Activated T-helper 1 cell treated with anti-CD3 and anti-CD28 coated beads, Interleukin-12 subunit alpha, Interleukin-12 subunit beta, Interleukin-2, Interleukin-4 antibody, amounts not matched to agents 30 ng/mL and 10 ng/mL and 1 ng/mL, durations not matched to agents 14 hours and 24 hours and 36 hours (primary cell): ENCODE measurements around the gene GUCY2D. TPM values are rescaled to one million over a fixed set of nuclear protein-coding genes. Genes with fewer than 3 reads are reported as not detected.
A peak's percentile ranks its signal among the peaks of the same experiment; 100 is the strongest.

Experiments
- DNase-seq: peaks from one replicate; pipeline ENCODE4 v3.0.0; 2021; ENCODE audit warnings: low spot score
- H3K27ac Mint-ChIP-seq: one replicate; pipeline ENCODE4 v1.8.0; 2021; ENCODE audit warnings: mild to moderate bottlenecking, mixed read lengths
- H3K27me3 Mint-ChIP-seq: one replicate; pipeline ENCODE4 v1.8.0; 2022; ENCODE audit warnings: mild to moderate bottlenecking, moderate library complexity, mixed read lengths; ENCODE audit not compliant: insufficient read depth
- H3K36me3 Mint-ChIP-seq: one replicate; pipeline ENCODE4 v1.8.0; 2021; ENCODE audit warnings: low read depth, mixed read lengths
- H3K4me1 Mint-ChIP-seq: one replicate; pipeline ENCODE4 v1.8.0; 2021; ENCODE audit warnings: low read depth, mixed read lengths
- H3K4me3 Mint-ChIP-seq: one replicate; pipeline ENCODE4 v1.8.0; 2021; ENCODE audit warnings: mild to moderate bottlenecking, moderate library complexity, mixed read lengths
- H3K9me3 Mint-ChIP-seq: one replicate; pipeline ENCODE4 v1.8.0; 2021; ENCODE audit warnings: mixed read lengths
- intact Hi-C: fragments of 100-400 bp; cut with micrococcal nuclease; formaldehyde crosslinking; loops from one replicate; pipeline ENCODE4 v1.15.1; 2024
- total RNA-seq: library from RNA; stranded (reverse); gene quantifications from 2 replicates; pipeline ENCODE4 v1.2.3, GENCODE V29; 2022

The GUCY2D gene
- total RNA-seq, 1 donor from 2014 or later = not detected

DNA sequence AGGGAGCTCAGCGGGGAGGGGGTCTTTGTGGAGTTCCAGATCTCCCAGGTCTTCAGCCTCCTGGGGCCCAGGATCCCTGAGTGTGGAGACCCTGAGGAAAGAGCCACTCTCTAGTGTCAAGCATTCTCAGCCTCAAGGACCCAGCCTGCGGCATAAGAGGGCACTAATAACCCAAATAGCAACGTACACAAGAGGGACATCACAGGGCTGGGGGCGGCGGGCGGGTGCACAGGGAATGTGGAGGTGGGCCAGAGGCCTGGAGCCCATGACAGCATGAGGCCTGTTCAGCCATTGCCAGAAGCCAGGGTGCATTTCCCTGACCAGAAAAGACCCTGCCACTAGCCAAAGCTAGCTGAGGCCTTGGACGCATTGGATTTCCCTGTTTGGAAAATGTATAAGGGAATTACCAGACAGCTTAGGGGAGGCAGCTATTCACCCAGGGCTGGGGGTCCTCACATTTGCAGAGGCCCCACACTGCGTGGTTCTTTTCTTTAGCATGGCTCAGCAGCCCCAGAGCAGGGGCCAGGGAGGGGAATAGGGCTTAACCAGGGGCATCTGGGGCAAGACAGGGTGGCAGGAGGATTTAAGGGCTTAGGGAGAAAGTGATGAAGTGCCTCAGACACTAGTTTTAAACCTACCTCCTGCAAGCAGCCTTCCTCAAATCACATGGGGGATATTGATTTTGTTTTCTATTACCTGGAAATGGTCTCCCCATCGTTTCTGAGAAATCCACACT is 22.9 kb downstream of the GUCY2D start:
- no peak overlapping the region for H3K4me3 Mint-ChIP-seq
- DNase-seq = no peak

DNA sequence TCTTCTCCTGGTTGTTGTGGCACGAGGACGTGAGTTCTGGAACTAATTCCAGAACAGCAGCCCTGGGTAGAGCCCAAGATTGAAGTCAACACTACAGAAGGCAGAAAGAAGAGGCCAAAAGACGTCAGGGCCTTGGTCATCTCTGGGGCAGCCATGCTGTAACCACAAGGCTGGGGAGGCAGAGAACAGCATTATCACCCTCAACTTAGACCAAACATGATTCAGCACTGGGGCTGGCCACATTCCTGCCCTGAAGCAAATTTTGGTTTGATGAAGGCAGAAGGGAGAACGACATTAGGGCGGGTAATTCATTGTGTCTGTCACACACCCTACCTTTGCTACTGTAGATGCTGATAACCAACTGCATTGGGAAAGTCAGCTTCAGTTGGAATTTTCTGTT is 26.7 kb downstream of the GUCY2D start:
- Mint-ChIP-seq H3K4me1 (no peaks in the 10 kb centered on the region), H3K4me3 (no peak overlapping the region), H3K27ac (no peak overlapping the region), H3K36me3 (no peaks in the 10 kb centered on the region), H3K27me3 (peaks cover 27% of the 10 kb centered on the region), H3K9me3 (no peaks in the 10 kb centered on the region)
- no peak for DNase-seq
- intact Hi-C loops = no loop called here

More for the DNA sequence above, 22.9 kb downstream of the GUCY2D start:
- Mint-ChIP-seq H3K27ac (no peak overlapping the region), H3K36me3 (no peaks in the 10 kb centered on the region), H3K27me3 (peaks cover 14% of the 10 kb centered on the region), H3K9me3 (no peaks in the 10 kb centered on the region), H3K4me1 (no peaks in the 10 kb centered on the region)
- intact Hi-C loops = no loop called here

DNA sequence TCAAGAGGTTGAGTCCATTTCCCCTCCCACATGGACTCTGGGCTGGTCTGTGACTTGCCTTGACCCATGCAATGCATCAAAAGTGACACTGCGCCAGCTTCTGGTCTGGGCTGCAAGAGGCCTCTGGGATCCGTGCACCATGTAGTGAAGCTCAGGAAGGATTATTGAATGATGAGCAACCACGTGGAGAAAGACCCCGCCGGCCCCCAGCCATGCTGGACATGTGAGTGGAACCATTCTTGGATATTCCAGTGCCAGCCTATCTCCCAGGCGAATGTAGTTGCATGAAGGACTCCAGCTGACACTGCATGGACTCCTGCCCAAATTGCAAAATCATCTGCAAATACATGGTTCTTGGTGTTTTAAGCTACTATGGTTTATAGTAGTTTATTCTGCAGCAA is 28.8 kb downstream of the GUCY2D start:
- Mint-ChIP-seq H3K9me3 (no peaks in the 10 kb centered on the region), H3K27me3 (peaks cover 38% of the 10 kb centered on the region), H3K36me3 (no peaks in the 10 kb centered on the region), H3K27ac (no peak overlapping the region), H3K4me3 (no peak overlapping the region), H3K4me1 (no peaks in the 10 kb centered on the region)
- no peak for DNase-seq
- intact Hi-C loops = no loop called here

DNA sequence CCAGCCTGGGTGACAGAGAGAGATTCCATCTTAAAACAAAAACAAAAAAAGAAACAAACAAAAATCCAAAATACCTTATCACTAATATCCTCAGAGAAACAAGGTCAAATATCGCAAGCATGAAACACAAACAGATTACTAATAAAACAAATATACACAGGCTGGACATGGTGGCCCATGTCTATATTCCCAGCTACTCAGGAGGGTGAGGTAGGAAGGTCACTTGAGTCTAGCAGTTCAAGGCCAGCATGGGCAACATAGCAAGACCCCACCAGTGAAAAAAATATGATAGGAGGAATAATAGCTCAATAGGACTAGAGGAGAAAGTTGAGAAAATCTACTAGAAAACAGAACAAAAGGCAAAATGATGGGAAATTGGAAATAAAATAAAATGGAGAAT is 29.5 kb downstream of the GUCY2D start:
- intact Hi-C loops = no loop called here
- Mint-ChIP-seq H3K27me3 (peaks cover 37% of the 10 kb centered on the region), H3K36me3 (no peaks in the 10 kb centered on the region), H3K4me3 (no peak overlapping the region), H3K4me1 (no peaks in the 10 kb centered on the region), H3K9me3 (no peaks in the 10 kb centered on the region), H3K27ac (no peak overlapping the region)
- no peak for DNase-seq

DNA sequence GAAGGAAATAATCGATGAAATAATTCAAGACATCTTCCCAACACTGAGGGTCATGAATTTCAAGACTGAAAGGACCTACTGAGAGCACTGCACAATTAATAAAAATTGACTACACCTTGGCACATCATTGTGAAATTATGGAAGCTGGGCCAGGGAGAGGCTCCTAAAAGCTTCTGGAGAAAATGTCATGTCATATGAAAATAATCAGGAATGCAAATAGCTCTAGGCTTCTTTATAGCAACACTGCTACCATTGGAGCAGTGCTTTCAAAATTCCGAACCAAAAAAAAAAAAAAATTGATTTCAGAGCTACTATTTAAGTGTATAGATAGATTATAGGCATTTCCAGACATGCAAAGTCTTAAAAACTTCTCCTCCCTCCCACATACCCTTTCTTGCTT is 30.0 kb downstream of the GUCY2D start:
- intact Hi-C loops = no loop called here
- no peaks in the 10 kb centered on the region for H3K36me3 Mint-ChIP-seq
- H3K27me3 Mint-ChIP-seq = peaks cover 35% of the 10 kb centered on the region
- H3K9me3 Mint-ChIP-seq = no peaks in the 10 kb centered on the region
- no peak overlapping the region for H3K4me3 Mint-ChIP-seq
- H3K4me1 Mint-ChIP-seq = no peaks in the 10 kb centered on the region
- no peak overlapping the region for H3K27ac Mint-ChIP-seq
- no peak for DNase-seq

DNA sequence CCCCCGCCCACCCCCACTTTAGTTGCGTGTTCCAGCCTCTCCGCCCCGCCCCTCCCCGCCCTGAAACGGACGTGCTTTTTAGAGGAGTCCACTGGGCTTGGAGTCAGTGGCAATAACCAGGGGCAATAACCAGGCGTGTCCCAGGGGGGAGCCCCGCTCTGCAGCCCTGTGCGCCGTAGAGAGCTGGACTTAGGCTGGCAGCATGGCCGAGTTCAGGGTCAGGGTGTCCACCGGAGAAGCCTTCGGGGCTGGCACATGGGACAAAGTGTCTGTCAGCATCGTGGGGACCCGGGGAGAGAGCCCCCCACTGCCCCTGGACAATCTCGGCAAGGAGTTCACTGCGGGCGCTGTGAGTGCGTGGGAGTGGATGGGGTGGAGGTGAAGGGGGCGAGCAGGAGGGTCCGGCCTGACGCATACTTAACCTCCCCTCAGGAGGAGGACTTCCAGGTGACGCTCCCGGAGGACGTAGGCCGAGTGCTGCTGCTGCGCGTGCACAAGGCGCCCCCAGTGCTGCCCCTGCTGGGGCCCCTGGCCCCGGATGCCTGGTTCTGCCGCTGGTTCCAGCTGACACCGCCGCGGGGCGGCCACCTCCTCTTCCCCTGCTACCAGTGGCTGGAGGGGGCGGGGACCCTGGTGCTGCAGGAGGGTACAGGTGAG is 36.7 kb downstream of the GUCY2D start, which contains the start of gene ALOX15B:
ALOX15B (plus strand) TSS at position 106 of the 657 bp plus-strand sequence; CDS start at position 203, 97 bp downstream.
- no peaks in the 10 kb centered on the region for H3K9me3 Mint-ChIP-seq
- no peaks in the 10 kb centered on the region for H3K4me1 Mint-ChIP-seq
- no peak within 1 kb of the TSS for H3K27ac Mint-ChIP-seq
- H3K4me3 Mint-ChIP-seq = no peak within 1 kb of the TSS
- no peak for DNase-seq
- peaks cover 36% of the 10 kb centered on the region for H3K27me3 Mint-ChIP-seq
- H3K36me3 Mint-ChIP-seq = no peaks in the 10 kb centered on the region
- intact Hi-C loops = no loop called here

DNA sequence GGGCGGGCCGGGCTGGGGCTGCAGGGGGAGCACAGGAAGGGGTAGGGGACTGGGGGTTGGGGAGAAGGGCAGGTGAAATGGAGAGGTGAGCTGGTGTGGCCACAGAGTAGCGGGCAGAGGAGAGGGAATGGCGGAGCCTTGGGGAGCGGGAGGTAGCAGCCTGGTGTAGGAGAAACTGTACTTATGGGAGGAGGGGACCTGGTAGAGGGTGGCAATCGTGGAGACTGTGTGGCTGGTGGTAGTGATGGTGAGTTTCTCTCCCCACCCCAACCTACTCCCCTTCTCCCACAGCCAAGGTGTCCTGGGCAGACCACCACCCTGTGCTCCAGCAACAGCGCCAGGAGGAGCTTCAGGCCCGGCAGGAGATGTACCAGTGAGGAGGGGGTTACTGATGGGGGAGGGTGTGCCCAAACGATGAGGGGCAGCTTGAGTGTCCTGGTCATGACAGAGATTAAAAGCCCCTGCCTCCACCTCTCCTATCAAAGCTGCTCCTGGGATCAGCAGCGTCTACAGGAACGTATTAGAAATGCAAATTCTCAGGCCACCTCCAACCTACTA is 37.3 kb downstream of the GUCY2D start:
- peaks cover 32% of the 10 kb centered on the region for H3K27me3 Mint-ChIP-seq
- intact Hi-C loops = no loop called here
- H3K36me3 Mint-ChIP-seq = no peaks in the 10 kb centered on the region
- no peak overlapping the region for H3K27ac Mint-ChIP-seq
- H3K4me1 Mint-ChIP-seq = no peaks in the 10 kb centered on the region
- DNase-seq = no peak
- H3K9me3 Mint-ChIP-seq = no peaks in the 10 kb centered on the region
- no peak overlapping the region for H3K4me3 Mint-ChIP-seq

DNA sequence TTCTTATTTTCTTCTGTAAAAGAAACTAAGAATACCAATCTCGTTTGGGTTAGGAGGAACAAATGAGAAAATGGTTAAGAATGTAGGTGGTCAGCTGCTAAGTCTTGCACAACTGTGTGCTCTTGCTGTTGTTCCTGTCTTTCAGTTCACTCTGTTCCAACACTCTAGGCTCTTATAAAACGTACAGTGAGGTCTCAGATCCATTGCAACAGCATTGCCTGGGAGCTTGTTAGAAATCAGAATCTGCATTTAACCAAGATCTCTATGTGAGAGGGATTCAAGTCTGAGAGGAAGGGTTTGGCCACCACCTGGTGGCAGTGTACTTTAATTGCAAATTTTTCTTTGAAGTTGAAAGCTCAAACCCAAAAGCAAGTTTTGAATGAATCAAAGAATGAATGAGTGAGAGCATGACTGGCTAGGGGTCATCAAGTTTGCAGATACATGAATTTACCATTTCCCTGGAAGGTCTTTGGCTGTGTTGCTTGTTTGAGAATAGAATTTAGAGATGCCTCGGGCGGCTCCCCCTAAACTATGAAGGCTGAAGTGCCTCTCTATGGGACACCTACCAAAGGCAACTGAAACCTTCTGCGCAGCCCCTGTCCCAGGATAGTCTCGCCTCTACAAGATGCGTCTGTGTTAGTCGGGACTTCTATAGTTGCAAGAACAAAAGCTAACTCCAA is 39.0 kb downstream of the GUCY2D start:
- Mint-ChIP-seq H3K36me3 (no peaks in the 10 kb centered on the region), H3K9me3 (no peaks in the 10 kb centered on the region), H3K27ac (no peak overlapping the region), H3K4me1 (no peaks in the 10 kb centered on the region), H3K27me3 (peaks cover 26% of the 10 kb centered on the region), H3K4me3 (no peak overlapping the region)
- intact Hi-C loops = loop anchor here (1.0 kb wide), 6 partner anchors 16 to 298 kb away; no protein-coding TSS in a partner anchor
- DNase-seq = peak; percentile 20

DNA sequence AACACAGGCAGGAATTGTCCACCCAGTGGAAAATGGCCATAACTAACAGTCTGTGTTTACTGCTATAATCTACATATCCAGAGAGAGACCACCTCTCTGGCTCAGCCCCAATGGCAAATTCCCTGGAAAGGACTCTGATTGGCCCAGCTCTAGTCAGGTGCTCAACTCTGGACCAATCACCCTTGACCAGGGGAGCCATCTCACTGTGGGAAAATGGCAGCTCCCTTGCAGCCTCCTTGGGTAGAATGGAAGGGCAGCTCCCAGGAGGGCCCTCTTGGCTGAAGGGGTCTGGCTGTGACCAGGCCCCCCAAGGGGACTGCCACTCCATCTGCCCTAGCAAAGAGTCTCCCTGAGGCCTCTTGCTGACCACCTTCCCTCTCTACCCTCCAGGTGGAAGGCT is 39.6 kb downstream of the GUCY2D start:
- Mint-ChIP-seq H3K36me3 (no peaks in the 10 kb centered on the region), H3K27me3 (peaks cover 26% of the 10 kb centered on the region)
- intact Hi-C loops = loop anchor here (1.0 kb wide), 6 partner anchors 15 to 299 kb away; no protein-coding TSS in a partner anchor

DNA sequence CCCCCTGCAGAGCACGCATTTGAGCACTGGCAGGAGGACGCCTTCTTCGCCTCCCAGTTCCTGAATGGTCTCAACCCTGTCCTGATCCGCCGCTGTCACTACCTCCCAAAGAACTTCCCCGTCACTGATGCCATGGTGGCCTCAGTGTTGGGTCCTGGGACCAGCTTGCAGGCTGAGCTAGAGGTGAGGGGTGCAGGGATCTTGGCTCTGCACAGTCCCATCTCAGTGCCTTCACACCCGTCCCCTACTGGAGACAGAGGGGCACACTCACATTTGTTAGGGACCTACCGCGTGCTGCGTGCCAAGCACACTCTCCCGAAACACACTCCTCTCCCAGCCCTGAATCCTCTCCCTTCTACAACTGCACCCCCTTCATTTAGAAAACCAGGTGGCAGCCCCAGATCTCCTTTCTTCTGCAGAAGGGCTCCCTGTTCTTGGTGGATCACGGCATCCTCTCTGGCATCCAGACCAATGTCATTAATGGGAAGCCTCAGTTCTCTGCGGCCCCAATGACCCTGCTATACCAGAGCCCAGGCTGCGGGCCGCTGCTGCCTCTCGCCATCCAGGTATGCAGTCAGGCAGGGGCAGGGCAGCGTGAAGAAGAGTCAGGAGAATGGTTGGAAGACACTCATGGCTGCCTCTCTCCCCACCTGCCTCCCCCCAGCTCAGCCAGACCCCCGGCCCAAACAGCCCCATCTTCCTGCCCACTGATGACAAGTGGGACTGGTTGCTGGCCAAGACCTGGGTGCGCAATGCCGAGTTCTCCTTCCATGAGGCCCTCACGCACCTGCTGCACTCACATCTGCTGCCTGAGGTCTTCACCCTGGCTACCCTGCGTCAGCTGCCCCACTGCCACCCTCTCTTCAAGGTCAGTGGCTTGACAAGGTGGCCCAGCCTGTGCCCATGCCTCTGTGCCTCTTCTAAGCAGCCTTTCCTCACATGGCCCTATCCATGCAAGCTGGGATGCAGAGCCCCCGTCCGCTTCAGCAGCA is 42.7 kb downstream of the GUCY2D start:
- no peaks in the 10 kb centered on the region for H3K4me1 Mint-ChIP-seq
- H3K27me3 Mint-ChIP-seq = peaks cover 14% of the 10 kb centered on the region
- H3K9me3 Mint-ChIP-seq = no peaks in the 10 kb centered on the region
- H3K4me3 Mint-ChIP-seq = no peak overlapping the region
- intact Hi-C loops = no loop called here
- H3K36me3 Mint-ChIP-seq = no peaks in the 10 kb centered on the region
- DNase-seq = no peak
- no peak overlapping the region for H3K27ac Mint-ChIP-seq

More for the DNA sequence above, 39.6 kb downstream of the GUCY2D start:
- Mint-ChIP-seq H3K4me1 (no peaks in the 10 kb centered on the region), H3K4me3 (no peak overlapping the region), H3K27ac (no peak overlapping the region), H3K9me3 (no peaks in the 10 kb centered on the region)
- no peak for DNase-seq

DNA sequence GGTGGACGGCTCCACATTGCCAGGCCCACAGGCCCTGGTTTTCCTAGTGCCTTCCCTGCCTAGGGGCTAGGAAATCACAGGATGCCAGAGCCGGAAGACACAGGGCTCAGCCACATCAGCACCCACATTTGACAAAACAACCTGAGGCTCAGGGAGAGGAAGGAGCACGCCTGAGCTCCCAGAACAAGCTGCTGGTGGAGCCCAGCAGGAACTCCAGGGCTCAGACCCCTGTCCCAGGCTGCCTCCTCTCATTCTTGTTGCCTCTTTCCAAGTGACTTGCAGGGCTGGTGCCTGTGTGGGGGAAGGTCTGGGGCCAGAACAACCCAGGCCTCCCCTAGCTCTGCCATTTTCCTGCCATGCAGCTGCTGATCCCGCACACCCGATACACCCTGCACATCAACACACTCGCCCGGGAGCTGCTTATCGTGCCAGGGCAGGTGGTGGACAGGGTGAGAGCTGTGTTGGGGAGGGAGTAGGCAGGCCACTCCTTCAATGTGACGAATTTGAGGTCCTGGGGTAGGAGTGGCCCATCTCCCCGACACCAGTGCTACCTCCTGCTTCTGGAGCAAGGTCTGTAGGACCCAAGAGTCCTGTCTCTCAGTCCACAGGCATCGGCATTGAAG is 44.0 kb downstream of the GUCY2D start:
- H3K27ac Mint-ChIP-seq = no peak overlapping the region
- intact Hi-C loops = no loop called here
- no peaks in the 10 kb centered on the region for H3K36me3 Mint-ChIP-seq
- H3K9me3 Mint-ChIP-seq = no peaks in the 10 kb centered on the region
- H3K4me3 Mint-ChIP-seq = no peak overlapping the region
- no peak for DNase-seq
- H3K27me3 Mint-ChIP-seq = peaks cover 8% of the 10 kb centered on the region
- no peaks in the 10 kb centered on the region for H3K4me1 Mint-ChIP-seq
